Stimulated activated naive CD8-positive, alpha-beta T cell treated with anti-CD3 and anti-CD28 coated beads, Interleukin-15, Interleukin-2, amounts not matched to agents 100 U/mL and 50 U/mL, for 24 hours (primary cell): ENCODE data around the gene EPHB3.

Source experiments
- ATAC-seq: fragments of 150-1000 bp; cut with Tn5 transposase; one replicate; pipeline ENCODE4 v1.10.0; 2021
- DNase-seq: peaks from one replicate; pipeline ENCODE4 v3.0.0; 2021

The EPHB3 gene

GRCh38 chr3:184581331-184581855 lies 19.8 kb downstream of the EPHB3 start:
- no peak for ATAC-seq
- DNase-seq: no peak

- ATAC-seq: no peak
- no peak for DNase-seq
These were observed 21.3 kb downstream of the EPHB3 start for GRCh38 chr3:184582646-184583577.

- ATAC-seq (peak; percentile 7), DNase-seq (no peak)
These were observed 22.2 kb downstream of the EPHB3 start for GRCh38 chr3:184583578-184584451.

- ATAC-seq (no peak), DNase-seq (no peak)
These were observed 22.9 kb downstream of the EPHB3 start for GRCh38 chr3:184584464-184584891.

- ATAC-seq: no peak
These were observed 24.0 kb downstream of the EPHB3 start for GRCh38 chr3:184585545-184585944.

GRCh38 chr3:184586851-184587250 lies 25.3 kb downstream of the EPHB3 start:
- no peak for ATAC-seq
- no peak for DNase-seq

More at GRCh38 chr3:184585545-184585944, 24.0 kb downstream of the EPHB3 start:
- no peak for DNase-seq

GRCh38 chr3:184588776-184589175 lies 27.2 kb downstream of the EPHB3 start:
- no peak for ATAC-seq

GRCh38 chr3:184590795-184591194 lies 29.2 kb downstream of the EPHB3 start:
- ATAC-seq (no peak), DNase-seq (no peak)

More at GRCh38 chr3:184588776-184589175, 27.2 kb downstream of the EPHB3 start:
- no peak for DNase-seq

- ATAC-seq (no peak), DNase-seq (no peak)
These were observed 30.2 kb downstream of the EPHB3 start for GRCh38 chr3:184591789-184592188.

- ATAC-seq: no peak
- DNase-seq: no peak
These were observed 31.0 kb downstream of the EPHB3 start for GRCh38 chr3:184592371-184593219.

- ATAC-seq (no peak), DNase-seq (no peak)
These were observed 31.8 kb downstream of the EPHB3 start for GRCh38 chr3:184593220-184593927.

- DNase-seq: no peak
These were observed 32.3 kb downstream of the EPHB3 start for GRCh38 chr3:184593928-184594303.

GRCh38 chr3:184594371-184595001 lies 32.9 kb downstream of the EPHB3 start:
- ATAC-seq: no peak

More at GRCh38 chr3:184593928-184594303, 32.3 kb downstream of the EPHB3 start:
- ATAC-seq: no peak

GRCh38 chr3:184595726-184596125 lies 34.1 kb downstream of the EPHB3 start:
- ATAC-seq (no peak), DNase-seq (no peak)

More at GRCh38 chr3:184594371-184595001, 32.9 kb downstream of the EPHB3 start:
- no peak for DNase-seq

GRCh38 chr3:184596233-184596632 lies 34.6 kb downstream of the EPHB3 start:
- no peak for ATAC-seq
- DNase-seq: no peak

- ATAC-seq (no peak), DNase-seq (no peak)
These were observed 35.4 kb downstream of the EPHB3 start for GRCh38 chr3:184596886-184597575.

- ATAC-seq (no peak), DNase-seq (no peak)
These were observed 36.4 kb downstream of the EPHB3 start for GRCh38 chr3:184597829-184598573.

- ATAC-seq (no peak), DNase-seq (no peak)
These were observed 37.0 kb downstream of the EPHB3 start for GRCh38 chr3:184598574-184598927.

- ATAC-seq: no peak
- DNase-seq: no peak
These were observed 37.6 kb downstream of the EPHB3 start for GRCh38 chr3:184599143-184599542.
